Endodermal cell (in vitro differentiated cells): ENCODE data around the gene ABLIM2. TPM values are rescaled to one million over a fixed set of nuclear protein-coding genes. Genes with fewer than 3 reads are reported as not detected.

Experiments
- DNase-seq: peaks from one replicate; pipeline ENCODE4 v3.0.0-alpha.2; 2017
- H3K27ac ChIP-seq: 2 replicates; pipeline ENCODE4 v1.5.1; 2013; ENCODE audit warnings: mild to moderate bottlenecking, low read depth, low read length, moderate library complexity
- H3K27me3 ChIP-seq: 2 replicates; pipeline ENCODE4 v1.6.1; 2013; ENCODE audit warnings: mild to moderate bottlenecking, low read length, moderate library complexity; ENCODE audit not compliant: insufficient read depth, control insufficient read depth, poor library complexity, severe bottlenecking
- H3K36me3 ChIP-seq: 2 replicates; pipeline ENCODE4 v1.7.0; 2013; ENCODE audit warnings: mild to moderate bottlenecking, low read length, moderate library complexity; ENCODE audit not compliant: control insufficient read depth, insufficient read depth
- H3K4me1 ChIP-seq: one replicate; pipeline ENCODE4 v1.7.0; 2013; ENCODE audit warnings: low read length; ENCODE audit not compliant: control insufficient read depth, insufficient read depth
- H3K4me3 ChIP-seq: 2 replicates; pipeline ENCODE4 v1.5.1; 2013; ENCODE audit warnings: mild to moderate bottlenecking, low read length, moderate library complexity
- H3K9ac ChIP-seq: 2 replicates; pipeline ENCODE4 v1.6.1; 2013; ENCODE audit warnings: mild to moderate bottlenecking, low read length, moderate library complexity; ENCODE audit not compliant: poor library complexity, severe bottlenecking; ENCODE audit errors: extremely low read depth
- H3K9me3 ChIP-seq: 2 replicates; pipeline ENCODE4 v1.6.1; 2013; ENCODE audit warnings: mild to moderate bottlenecking, low read length, moderate library complexity; ENCODE audit not compliant: control insufficient read depth
- H3K27ac Mint-ChIP-seq: 2 replicates; pipeline ENCODE4 v1.8.0; 2020; ENCODE audit warnings: mixed read lengths
- H3K27me3 Mint-ChIP-seq: 2 replicates; pipeline ENCODE4 v1.8.0; 2021; ENCODE audit warnings: mild to moderate bottlenecking, mixed read lengths; ENCODE audit not compliant: insufficient read depth
- H3K36me3 Mint-ChIP-seq: 2 replicates; pipeline ENCODE4 v1.8.0; 2020; ENCODE audit warnings: low read depth, mixed read lengths
- H3K4me1 Mint-ChIP-seq: 2 replicates; pipeline ENCODE4 v1.8.0; 2020; ENCODE audit warnings: mixed read lengths
- H3K4me3 Mint-ChIP-seq: 2 replicates; pipeline ENCODE4 v1.8.0; 2020; ENCODE audit warnings: mild to moderate bottlenecking, moderate library complexity, mixed read lengths
- H3K9me3 Mint-ChIP-seq: 2 replicates; pipeline ENCODE4 v1.8.0; 2020; ENCODE audit warnings: mild to moderate bottlenecking, mixed read lengths
- CTCF ChIP-seq: fragments of 200-600 bp; sonication (generic); conservative IDR thresholded peaks from 2 replicates; pipeline ENCODE4 v1.5.0; 2021; ENCODE audit warnings: antibody characterized with exemption, mild to moderate bottlenecking
- WGBS, 2 experiments: methylation state at CpG; one replicate each; pipeline versions ENCODE4 v1.1.5 to v1.1.7; 2013; ENCODE audit warnings: missing lambda C conversion rate in 2 of 2, mixed read lengths in 1 of 2; ENCODE audit not compliant: insufficient coverage in 1 of 2, insufficient read length in 1 of 2; 5-methylcytosine and 5-hydroxymethylcytosine counted together
- total RNA-seq, 2 donors: library from RNA; stranded (reverse); fragmentation: NEBNext Ultra II Directional in 1 of 2; extraction: Animal tissue kit (Norgen Biotek cat#: 25700) in 1 of 2; gene quantifications; 2 replicates in 1 of 2; 3 replicates in 1 of 2; pipeline ENCODE4 v1.2.1, GENCODE V29; 2021

ABLIM2 gene
- total RNA-seq, 2 donors from 2014 or later, result 0.35 to 1.6 TPM

GRCh38 chr4:8080754-8081065 is 77.9 kb downstream of the ABLIM2 start:
- no peak overlapping the region for H3K4me3 Mint-ChIP-seq
- peaks cover 12% of the 10 kb centered on the region for H3K4me1 Mint-ChIP-seq
- no peak for TF ChIP-seq CTCF
- Histone ChIP-seq H3K27me3 (no peaks in the 10 kb centered on the region), H3K9me3 (no peaks in the 10 kb centered on the region), H3K4me3 (no peak overlapping the region), H3K4me1 (no peaks in the 10 kb centered on the region), H3K27ac (no peak overlapping the region), H3K36me3 (no peaks in the 10 kb centered on the region), H3K9ac (no peak overlapping the region)
- no peaks in the 10 kb centered on the region for H3K9me3 Mint-ChIP-seq
- H3K36me3 Mint-ChIP-seq, result no peaks in the 10 kb centered on the region
- peak; percentile 51 for DNase-seq
- no peak overlapping the region for H3K27ac Mint-ChIP-seq
- 71 to 100% methylated on average over 1 to 5 of the region's 5 CpGs for WGBS, 2 experiments
- H3K27me3 Mint-ChIP-seq, result no peaks in the 10 kb centered on the region

GRCh38 chr4:8079916-8080753 is 78.5 kb downstream of the ABLIM2 start:
- Histone ChIP-seq H3K27ac (no peak overlapping the region), H3K36me3 (no peaks in the 10 kb centered on the region), H3K9ac (no peak overlapping the region), H3K4me1 (no peaks in the 10 kb centered on the region), H3K4me3 (no peak overlapping the region), H3K9me3 (no peaks in the 10 kb centered on the region), H3K27me3 (no peaks in the 10 kb centered on the region)
- WGBS, 2 experiments, result 64 to 67% methylated on average over 17 to 21 of the region's 21 CpGs
- no peak overlapping the region for H3K4me3 Mint-ChIP-seq
- H3K4me1 Mint-ChIP-seq, result peaks cover 12% of the 10 kb centered on the region
- no peaks in the 10 kb centered on the region for H3K36me3 Mint-ChIP-seq
- H3K27ac Mint-ChIP-seq, result no peak overlapping the region
- TF ChIP-seq CTCF, result no peak
- no peaks in the 10 kb centered on the region for H3K27me3 Mint-ChIP-seq
- DNase-seq, result peak; percentile 75
- H3K9me3 Mint-ChIP-seq, result no peaks in the 10 kb centered on the region

- Histone ChIP-seq H3K36me3 (no peaks in the 10 kb centered on the region), H3K4me1 (no peaks in the 10 kb centered on the region), H3K27ac (peak overlapping the region; percentile 38), H3K27me3 (no peaks in the 10 kb centered on the region), H3K9ac (no peak overlapping the region), H3K4me3 (no peak overlapping the region), H3K9me3 (no peaks in the 10 kb centered on the region)
- peak; percentile 53 for DNase-seq
- 86 to 87% methylated on average over 31 to 32 of the region's 32 CpGs for WGBS, 2 experiments
- no peak for TF ChIP-seq CTCF
- Mint-ChIP-seq H3K9me3 (no peaks in the 10 kb centered on the region), H3K4me1 (peaks cover 12% of the 10 kb centered on the region), H3K36me3 (no peaks in the 10 kb centered on the region), H3K4me3 (no peak overlapping the region), H3K27me3 (no peaks in the 10 kb centered on the region), H3K27ac (no peak overlapping the region)
Measured at GRCh38 chr4:8079031-8079885, 79.4 kb downstream of the ABLIM2 start.
